Spleen (tissue), 11 donors: ENCODE results near the gene PTPRN2. TPM values are rescaled to one million over a fixed set of nuclear protein-coding genes. Genes with fewer than 3 reads are reported as not detected.

ENCODE experiments used
- DNase-seq: peaks from one replicate; pipeline ENCODE4 v3.0.0-alpha.2; 2020
- H3K27ac ChIP-seq, 8 donors: fragments of 200-600 bp; sonication (generic) in 7 of 8; 1 replicate in 4 of 8; 2 replicates in 4 of 8; pipeline versions ENCODE4 v1.5.0 to v1.8.0; 2016 to 2021; ENCODE audit warnings: inconsistent platforms in 4 of 8, mild to moderate bottlenecking in 4 of 8, moderate library complexity in 1 of 8
- H3K27me3 ChIP-seq, 7 donors: fragments of 200-600 bp; sonication (generic) in 6 of 7; replicated peaks in 1 of 7; 1 replicate in 4 of 7; 2 replicates in 3 of 7; pipeline versions ENCODE4 v1.5.0 to v1.8.0; 2016 to 2021; ENCODE audit warnings: inconsistent platforms in 3 of 7, mild to moderate bottlenecking in 1 of 7
- H3K36me3 ChIP-seq, 6 donors: fragments of 200-600 bp; sonication (generic) in 5 of 6; 1 replicate in 4 of 6; 2 replicates in 2 of 6; pipeline versions ENCODE4 v1.5.0 to v1.8.0; 2016 to 2021; ENCODE audit warnings: inconsistent platforms in 2 of 6
- H3K4me1 ChIP-seq, 6 donors: fragments of 200-600 bp; sonication (generic) in 5 of 6; 1 replicate in 3 of 6; 2 replicates in 3 of 6; pipeline versions ENCODE4 v1.5.0 to v1.8.0; 2016 to 2021; ENCODE audit warnings: inconsistent platforms in 3 of 6
- H3K4me3 ChIP-seq, 8 donors: fragments of 200-600 bp; sonication (generic) in 7 of 8; 1 replicate in 4 of 8; 2 replicates in 4 of 8; pipeline versions ENCODE4 v1.5.0 to v1.8.0; 2016 to 2021; ENCODE audit warnings: inconsistent platforms in 4 of 8, mild to moderate bottlenecking in 4 of 8, moderate library complexity in 2 of 8
- H3K9me3 ChIP-seq, 8 donors: fragments of 200-600 bp; sonication (generic) in 7 of 8; 1 replicate in 4 of 8; 2 replicates in 4 of 8; pipeline versions ENCODE4 v1.5.0 to v1.8.0; 2016 to 2021; ENCODE audit warnings: inconsistent platforms in 4 of 8
- CTCF ChIP-seq, 11 experiments: fragments of 200-600 bp in 7 of 11; fragments of 450-650 bp in 4 of 11; sonication (generic) in 4 of 11; IDR thresholded peaks in 8 of 11; conservative IDR thresholded peaks in 3 of 11; 1 replicate in 7 of 11; 2 replicates in 4 of 11; pipeline versions ENCODE4 v1.4.0 to v1.8.0; 2016 to 2021; ENCODE audit warnings: antibody characterized with exemption in 11 of 11, inconsistent platforms in 4 of 11, mild to moderate bottlenecking in 1 of 11
- POLR2A ChIP-seq, 3 donors: fragments of 450-650 bp; IDR thresholded peaks; one replicate each; pipeline ENCODE4 v1.5.1; 2017; ENCODE audit warnings: antibody characterized with exemption in 3 of 3, mild to moderate bottlenecking in 1 of 3
- POLR2AphosphoS5 ChIP-seq, 3 donors: sonication (generic); formaldehyde crosslinking; IDR thresholded peaks; one replicate each; pipeline ENCODE4 v1.5.1; 2017; ENCODE audit warnings: antibody characterized with exemption in 3 of 3
- WGBS, 5 donors: extraction: QIAGEN DNeasy Blood & Tissue Kit in 3 of 5; methylation state at CpG; one replicate each; pipeline versions ENCODE4 v1.1.5 to v1.1.7; 2013 to 2018; 5-methylcytosine and 5-hydroxymethylcytosine counted together
- intact Hi-C: fragments of 100-400 bp; cut with DNase I; formaldehyde crosslinking; loops from one replicate; pipeline ENCODE4 v1.15.0; 2023; ENCODE audit warnings: low total_unique reads
- polyA plus RNA-seq, 3 donors: library from polyadenylated mRNA; stranded (reverse); fragments of 200-250 nt; gene quantifications; one replicate each; pipeline ENCODE4 v1.2.1, GENCODE V29; 2013
- total RNA-seq, 7 donors: library from RNA; depleted of rRNA in 3 of 7; stranded (reverse); fragments of >200 nt in 3 of 7; fragmentation: NEBNext Ultra II Directional in 4 of 7; extraction: Animal tissue kit (Norgen Biotek cat#: 25700) in 4 of 7; gene quantifications; one replicate each; pipeline versions ENCODE4 v1.1.0 to v1.2.1, GENCODE V29; 2016 to 2021
- donor health status: healthy with polysubstance abuse.
- donor health status: DM: no; HTN: no; CAD: no; lungs with moderate emphysema.
- donor health status: DM: no; HTN: no; CAD: no.
- donor health status: Bipolar disorder and iron deficiency.
- donor health status: healthy.
- donor health status: DM: no; HTN: no; CAD: no.
- donor health status: DM: yes; HTN: yes; CAD: no.

The PTPRN2 gene
- total and polyA plus RNA-seq, 10 donors = 7.0 to 22.8 (median 16.8) TPM

- no peaks in the 10 kb centered on the region for H3K9me3 ChIP-seq
- no peaks in the 10 kb centered on the region for H3K36me3 ChIP-seq
- intact Hi-C loops = no loop called here
- H3K4me3 ChIP-seq = no peak overlapping the region
- H3K27ac ChIP-seq = no peak overlapping the region
- H3K4me1 ChIP-seq = peaks cover 0 to 11% (median 0%) of the 10 kb centered on the region in 6 donors
- TF ChIP-seq CTCF (IDR thresholded peaks at IDR 0.05 in 8 of 11, conservative IDR thresholded peaks at IDR 0.05 in 3 of 11) (no peak), POLR2AphosphoS5 (IDR thresholded peaks at IDR 0.05) (no peak), POLR2A (IDR thresholded peaks at IDR 0.05) (no peak)
- 74 to 88% (median 83%) methylated on average over 6 of the region's 6 CpGs for WGBS, 5 donors
- H3K27me3 ChIP-seq = no peaks in the 10 kb centered on the region
- no peak for DNase-seq
Observed at GRCh38 chr7:157750291-157750690, 837.3 kb downstream of the PTPRN2 start.

DNA sequence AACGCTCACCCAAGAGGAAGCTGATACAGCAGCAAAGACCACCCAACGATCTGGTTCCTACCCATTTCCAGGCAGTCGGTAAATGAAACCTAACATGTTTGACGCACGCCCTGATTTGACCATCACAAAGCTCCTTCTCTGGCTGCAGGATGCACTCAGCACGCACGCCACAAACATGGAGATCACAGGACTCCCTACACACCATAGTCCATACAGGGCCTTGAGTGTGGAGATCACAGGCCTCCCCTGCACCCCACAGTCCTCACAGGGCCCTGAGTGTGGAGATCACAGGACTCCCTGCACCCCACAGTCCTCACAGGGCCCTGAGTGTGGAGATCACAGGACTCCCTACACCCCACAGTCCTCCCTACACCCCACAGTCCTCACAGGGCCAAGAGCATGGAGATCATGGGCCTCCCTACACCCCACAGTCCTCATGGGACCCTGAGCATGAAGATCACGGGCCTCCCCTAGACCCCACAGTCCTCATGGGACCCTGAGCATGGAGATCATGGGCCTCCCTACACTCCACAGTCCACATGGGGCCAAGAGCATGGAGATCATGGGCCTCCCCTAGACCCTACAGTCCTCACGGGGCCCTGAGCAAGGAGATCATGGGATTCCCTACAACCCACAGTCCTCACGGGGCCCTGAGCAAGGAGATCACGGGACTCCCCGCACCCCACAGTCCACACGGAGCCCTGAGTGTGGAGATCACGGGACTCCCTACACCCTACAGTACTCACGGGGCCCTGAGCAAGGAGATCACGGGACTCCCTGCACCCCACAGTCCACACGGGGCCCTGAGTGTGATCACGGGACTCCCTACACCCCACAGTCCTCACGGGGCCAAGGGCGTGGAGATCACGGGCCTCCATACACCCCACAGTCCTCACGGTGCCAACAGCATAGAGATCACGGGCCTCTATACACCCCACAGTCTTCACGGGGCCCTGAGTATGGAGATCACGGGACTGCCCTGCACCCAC lies 841.6 kb downstream of the PTPRN2 start:
- peaks cover 0 to 3% (median 0%) of the 10 kb centered on the region in 7 donors for H3K27me3 ChIP-seq
- H3K27ac ChIP-seq = no peak overlapping the region
- no peaks in the 10 kb centered on the region for H3K9me3 ChIP-seq
- TF ChIP-seq CTCF (IDR thresholded peaks at IDR 0.05 in 8 of 11, conservative IDR thresholded peaks at IDR 0.05 in 3 of 11) = no peak
- no peak for TF ChIP-seq POLR2AphosphoS5 (IDR thresholded peaks at IDR 0.05)
- no peak for TF ChIP-seq POLR2A (IDR thresholded peaks at IDR 0.05)
- no peak overlapping the region for H3K4me3 ChIP-seq
- 85 to 93% (median 90%) methylated on average over 15 to 25 of the region's 25 CpGs for WGBS, 5 donors
- no peak for DNase-seq
- no peaks in the 10 kb centered on the region for H3K36me3 ChIP-seq
- no peaks in the 10 kb centered on the region for H3K4me1 ChIP-seq
- intact Hi-C loops = no loop called here

- WGBS, 5 donors = 78 to 85% (median 82%) methylated on average over 19 to 24 of the region's 24 CpGs
- H3K9me3 ChIP-seq = no peaks in the 10 kb centered on the region
- no peak overlapping the region for H3K4me3 ChIP-seq
- TF ChIP-seq POLR2A (IDR thresholded peaks at IDR 0.05) (no peak), POLR2AphosphoS5 (IDR thresholded peaks at IDR 0.05) (no peak), CTCF (IDR thresholded peaks at IDR 0.05 in 8 of 11, conservative IDR thresholded peaks at IDR 0.05 in 3 of 11) (no peak)
- H3K27me3 ChIP-seq = peaks cover 0 to 14% (median 0%) of the 10 kb centered on the region in 7 donors
- H3K4me1 ChIP-seq = no peaks in the 10 kb centered on the region
- no peak overlapping the region for H3K27ac ChIP-seq
- H3K36me3 ChIP-seq = no peaks in the 10 kb centered on the region
- intact Hi-C loops = no loop called here
- no peak for DNase-seq
Observed at GRCh38 chr7:157744786-157745601, 842.6 kb downstream of the PTPRN2 start.
